AG09319 (cell line): ENCODE data around the gene MTMR6.

Experiments used
- DNase-seq: peaks from one replicate; pipeline ENCODE4 v3.0.0-alpha.2; 2010; ENCODE audit warnings: low read depth; ENCODE audit errors: extremely low read depth
- CTCF ChIP-seq: IDR thresholded peaks from 2 replicates; pipeline ENCODE4 v1.5.1; 2011; ENCODE audit warnings: low read depth, mild to moderate bottlenecking, inconsistent platforms, low read length, moderate library complexity

The MTMR6 gene

GRCh38 chr13:25233861-25234260, 53.4 kb downstream of the MTMR6 start:
- no peak for TF ChIP-seq CTCF
- no peak for DNase-seq

GRCh38 chr13:25232937-25233515, 54.3 kb downstream of the MTMR6 start:
- DNase-seq, result no peak
- peak; percentile 35 for TF ChIP-seq CTCF

- DNase-seq, result no peak
- TF ChIP-seq CTCF, result no peak
Observed at GRCh38 chr13:25231517-25231916, 55.8 kb downstream of the MTMR6 start.

GRCh38 chr13:25227690-25228089, 59.6 kb downstream of the MTMR6 start:
- TF ChIP-seq CTCF, result no peak
- no peak for DNase-seq

GRCh38 chr13:25225970-25226369, 61.3 kb downstream of the MTMR6 start:
- TF ChIP-seq CTCF, result no peak
- no peak for DNase-seq

GRCh38 chr13:25224151-25224550, 63.1 kb downstream of the MTMR6 start:
- no peak for TF ChIP-seq CTCF
- no peak for DNase-seq

GRCh38 chr13:25222740-25223139, 64.5 kb downstream of the MTMR6 start:
- TF ChIP-seq CTCF, result no peak
- DNase-seq, result no peak
